NCI-H526 (cell line): Measurements from ENCODE around the gene CRHR2.
"Not testable (repeated sequence)": the region's sequence is repeated elsewhere in the genome, so short reads cannot be mapped to it uniquely, and the experiment has no call there.

ENCODE experiments used
- DNase-seq, 2 experiments: peaks; one replicate each; lab custom pipeline; 2025; lab: John Stamatoyannopoulos, UW

The CRHR2 gene

GRCh38 chr7:30682212-30683083 is at the start of gene CRHR2:
TSS of gene CRHR2 (minus strand) at chr7:30682456. CDS start at chr7:30682280, 176 bp downstream.
- DNase-seq, result peak; percentile 15 to 77

DNA sequence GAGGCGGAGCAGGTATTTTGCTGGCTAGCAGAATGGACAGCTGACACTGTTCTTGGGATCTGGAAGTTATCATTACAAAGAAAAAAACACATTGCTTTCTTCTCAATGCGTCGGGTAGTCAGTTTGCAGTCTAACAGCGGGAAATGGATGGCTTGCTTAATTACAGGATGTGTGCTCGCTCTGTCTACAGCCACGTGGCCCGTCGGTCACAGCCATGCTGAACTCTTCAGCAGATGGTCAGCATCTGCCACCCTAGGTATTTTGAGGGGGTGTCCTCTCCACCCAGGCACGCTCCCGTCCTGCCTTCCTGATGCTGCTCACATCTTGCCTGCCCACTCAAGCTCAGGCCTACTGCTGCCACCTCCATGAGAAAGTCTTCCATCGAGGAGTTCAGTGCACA is 49.3 kb upstream of the CRHR2 start:
- no peak for DNase-seq

GRCh38 chr7:30730996-30731395 is 48.7 kb upstream of the CRHR2 start:
- DNase-seq, result no peak

DNA sequence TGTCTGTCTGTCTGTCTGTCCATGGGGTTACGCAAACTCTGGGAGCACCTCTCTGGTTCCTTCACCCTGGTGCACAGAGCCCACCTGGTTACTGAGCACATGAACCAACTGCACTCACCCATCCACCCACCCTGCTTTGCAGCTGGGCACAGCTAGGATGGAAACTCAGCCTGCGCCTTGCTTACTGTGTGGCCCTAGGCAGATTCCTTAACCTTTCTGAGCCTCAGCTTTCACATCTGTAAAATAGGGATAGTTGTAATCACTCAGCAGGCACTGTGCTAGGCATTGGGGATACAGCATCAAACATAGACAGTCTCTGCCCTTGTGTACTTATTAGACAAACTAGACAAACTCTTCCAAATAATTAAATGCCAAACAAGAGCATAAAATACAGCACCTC is 47.8 kb upstream of the CRHR2 start:
- no peak for DNase-seq

DNA sequence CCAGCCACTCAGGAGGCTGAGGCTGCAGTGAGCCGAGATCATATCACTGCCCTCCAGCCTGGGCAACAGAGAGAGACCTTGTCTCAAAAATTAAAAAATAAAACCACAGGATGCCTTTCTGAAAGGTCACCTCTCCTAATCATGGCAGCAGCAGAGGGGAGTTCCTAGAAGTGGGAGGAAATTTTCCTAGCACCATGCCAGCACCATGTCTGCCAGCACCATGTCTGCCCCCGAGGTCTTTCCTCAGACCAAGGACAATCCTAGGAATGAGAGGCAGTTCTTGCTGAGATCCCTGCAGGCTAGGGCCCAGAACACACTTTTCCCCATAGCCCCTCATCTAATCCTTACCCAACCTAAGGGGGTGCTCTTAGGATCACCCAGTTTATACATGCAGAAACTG is 47.4 kb upstream of the CRHR2 start:
- DNase-seq, result no peak

- DNase-seq, result no peak
Measured at GRCh38 chr7:30728591-30729100, 46.4 kb upstream of the CRHR2 start.

- peak; percentile 93 to 94 for DNase-seq
Measured at GRCh38 chr7:30727061-30727945, 45.0 kb upstream of the CRHR2 start.

GRCh38 chr7:30726296-30727006 is 44.2 kb upstream of the CRHR2 start:
- peak; percentile 85 to 86 for DNase-seq

DNA sequence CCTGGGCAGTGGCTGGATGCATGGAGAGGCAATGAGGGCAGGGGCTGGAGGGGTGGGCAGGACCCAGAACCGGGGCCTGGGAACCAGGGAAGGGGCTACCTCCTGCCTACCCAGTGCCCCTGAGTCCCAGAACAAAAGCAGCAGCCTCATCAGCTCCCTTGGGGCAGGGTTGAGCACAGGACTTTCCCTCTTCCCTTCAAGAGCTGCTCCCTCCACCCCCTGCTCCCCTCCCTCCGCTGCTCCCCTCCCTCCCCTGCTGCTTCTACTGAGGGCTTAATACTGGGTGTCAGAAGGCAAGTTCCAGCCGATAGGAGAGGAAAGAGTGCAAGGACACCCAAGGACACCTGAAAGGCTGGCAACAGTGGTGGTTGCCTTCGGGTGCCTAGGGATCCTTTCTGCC is 41.5 kb upstream of the CRHR2 start:
- no peak for DNase-seq

DNA sequence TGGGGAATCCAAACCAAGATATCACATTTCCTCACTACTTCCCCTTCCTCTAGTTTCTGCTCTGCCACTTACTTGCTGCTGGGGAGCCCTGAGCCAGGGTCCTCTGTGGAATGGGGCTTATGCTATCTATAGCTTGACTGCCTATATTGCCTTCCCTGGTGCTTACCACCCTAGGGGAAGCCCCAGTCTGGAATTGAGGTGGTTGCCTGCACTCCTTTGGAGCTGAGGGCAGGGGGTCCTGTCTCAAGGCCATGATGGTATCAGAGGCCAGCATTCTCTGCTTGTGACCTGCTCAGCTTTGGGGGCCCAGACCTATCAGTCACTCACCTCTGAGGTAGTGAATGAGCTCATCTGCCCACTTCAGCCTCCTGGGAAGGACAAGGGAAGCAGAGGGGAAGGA is 40.4 kb upstream of the CRHR2 start:
- DNase-seq, result no peak

DNA sequence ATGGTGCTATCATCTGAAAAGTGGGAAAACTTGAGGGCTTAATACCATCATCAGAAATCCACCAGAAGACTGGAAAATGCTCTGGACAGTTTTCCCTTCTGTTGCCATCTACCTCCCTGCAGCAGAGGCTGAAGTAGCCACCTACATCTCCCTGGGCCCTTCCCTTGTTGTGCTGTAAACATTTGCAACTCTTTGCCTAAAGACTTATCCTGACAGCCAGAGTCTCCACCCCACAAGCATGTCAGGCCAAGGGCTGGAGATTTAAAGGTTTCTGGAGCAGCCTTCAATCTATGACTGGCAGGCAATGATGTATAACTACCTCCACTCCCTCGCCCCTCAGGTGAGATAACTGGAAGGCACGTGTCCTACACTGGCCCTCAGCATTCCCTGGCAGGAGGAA is 39.9 kb upstream of the CRHR2 start:
- DNase-seq, result no peak

DNA sequence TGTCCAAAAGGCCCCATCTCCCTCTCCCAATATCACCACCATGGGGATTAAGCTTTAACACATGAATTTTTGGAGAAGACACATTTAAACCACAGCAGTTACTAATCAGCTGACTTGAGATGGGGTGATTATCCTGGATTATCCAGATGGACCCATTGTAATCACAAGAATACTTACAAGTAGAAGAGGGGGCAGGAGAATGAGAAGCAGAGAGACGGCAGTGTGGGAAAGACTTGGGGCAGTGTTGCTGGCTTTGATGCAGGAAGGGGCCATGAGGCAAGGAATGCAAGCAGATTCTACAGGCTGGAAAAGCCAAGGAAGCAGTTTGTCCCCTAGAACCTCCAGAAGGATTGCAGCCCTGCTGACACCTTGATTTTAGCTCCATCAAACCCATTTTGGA is 39.0 kb upstream of the CRHR2 start:
- no peak for DNase-seq

- DNase-seq, result not testable (repeated sequence)
Measured at GRCh38 chr7:30719434-30719833, 37.2 kb upstream of the CRHR2 start.

- no peak for DNase-seq
Measured at GRCh38 chr7:30717181-30717580, 34.9 kb upstream of the CRHR2 start.

DNA sequence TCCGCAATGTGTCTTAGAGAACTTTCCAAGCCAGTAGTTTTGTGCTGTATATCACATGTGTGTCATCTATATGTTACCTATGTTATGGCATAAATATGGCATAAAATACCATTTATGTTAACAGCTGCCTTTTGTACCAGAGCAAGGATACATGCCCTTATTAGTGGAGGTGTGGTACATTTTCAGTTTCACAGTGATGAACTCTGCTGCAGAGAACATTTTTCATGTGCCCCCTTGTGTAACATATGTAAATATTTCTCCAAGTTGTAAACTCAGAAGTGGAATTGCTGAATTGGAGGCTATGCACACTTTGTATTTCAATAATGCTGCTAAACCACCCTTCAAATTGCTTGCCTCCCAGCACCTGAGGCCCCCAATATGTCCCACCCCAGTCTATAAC is 31.9 kb upstream of the CRHR2 start:
- peak; percentile 78 to 89 for DNase-seq

GRCh38 chr7:30713392-30713791 is 31.1 kb upstream of the CRHR2 start:
- DNase-seq, result no peak

DNA sequence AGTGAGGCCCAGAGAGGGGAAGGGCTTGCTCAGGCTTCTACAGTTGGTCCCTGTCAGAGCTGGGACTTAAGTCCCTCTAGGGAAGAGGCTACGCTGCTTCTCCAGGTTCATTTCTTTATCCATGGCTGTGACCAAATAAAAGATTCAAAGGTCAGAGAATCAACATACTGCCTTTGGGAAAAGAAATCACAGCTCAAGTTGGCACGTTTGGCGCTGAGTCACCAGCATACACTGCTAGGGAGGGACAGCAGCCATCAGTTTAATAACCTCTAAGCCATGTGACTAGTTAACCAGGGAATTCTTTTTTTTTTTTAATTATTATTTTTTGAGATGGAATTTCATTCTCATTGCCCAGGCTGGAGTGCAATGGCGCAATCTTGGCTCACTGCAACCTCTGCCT is 28.4 kb upstream of the CRHR2 start:
- no peak for DNase-seq

- no peak for DNase-seq
Measured at GRCh38 chr7:30709549-30709948, 27.3 kb upstream of the CRHR2 start.

GRCh38 chr7:30708983-30709382 is 26.7 kb upstream of the CRHR2 start:
- no peak for DNase-seq

DNA sequence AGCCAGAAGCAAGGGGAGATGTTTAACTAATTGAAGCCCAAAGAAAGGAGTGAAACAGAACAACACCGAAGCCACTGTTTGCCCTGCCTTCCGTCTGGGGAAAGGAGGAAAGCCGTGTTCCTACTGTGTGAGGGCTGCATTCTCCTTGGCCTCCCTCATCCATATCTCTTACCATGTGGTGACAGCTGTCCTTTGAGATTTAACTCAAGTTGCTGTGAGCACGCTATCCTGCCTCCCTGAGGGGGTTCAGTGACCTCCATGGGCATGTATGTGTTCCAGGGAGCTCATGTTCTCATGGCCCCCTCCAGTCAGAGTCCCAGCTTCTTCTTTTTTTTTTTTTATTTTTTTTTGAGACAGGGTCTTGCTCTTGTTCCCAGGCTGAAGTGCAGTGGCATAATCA is 26.2 kb upstream of the CRHR2 start:
- DNase-seq, result no peak

- no peak for DNase-seq
Measured at GRCh38 chr7:30707391-30708357, 25.4 kb upstream of the CRHR2 start.
